ENCODE data around the gene DUS1L. TPM values are rescaled to one million over a fixed set of nuclear protein-coding genes. Genes with fewer than 3 reads are reported as not detected.
A peak's percentile ranks its signal among the peaks of the same experiment; 100 is the strongest.

Gene DUS1L
- total RNA-seq, 1 experiment from 2014 or later: 176 TPM

- TF ChIP-seq POLR2AphosphoS5 (IDR thresholded peaks at IDR 0.05; ENCODE audit: low read depth, low read length) (0 out of 2 replicates have a peak, but pooled peaks have one; percentile 9), EZH2phosphoT487 (IDR thresholded peaks at IDR 0.05; ENCODE audit: borderline replicate concordance) (no peak)
- H2AFZ ChIP-seq (ENCODE audit: low read depth, low read length, poor library complexity, severe bottlenecking): no peak overlapping the region
- ATAC-seq: no peak
- no peaks in the 10 kb centered on the region for H3K9me3 ChIP-seq (ENCODE audit: control insufficient read depth in 1 of 2, insufficient read depth in 1 of 2, low read depth in 1 of 2, low read length in 2 of 2)
- intact Hi-C loops (cut with micrococcal nuclease): no loop called here
- no peaks in the 10 kb centered on the region for H3K4me1 ChIP-seq (ENCODE audit: control insufficient read depth in 1 of 2, insufficient read depth in 2 of 2, low read length in 2 of 2)
- CTCF ChIA-PET: no interaction called here
- peaks cover 76 to 99% of the 10 kb centered on the region in 2 experiments for H3K36me3 ChIP-seq (ENCODE audit: control insufficient read depth in 1 of 2, insufficient read depth in 2 of 2, low read length in 2 of 2)
- no peaks in the 10 kb centered on the region for H3K9me2 ChIP-seq (ENCODE audit: insufficient read depth)
- no TSS peak for BruUV-seq (replicated peaks)
- no peak overlapping the region for H3K4me2 ChIP-seq (ENCODE audit: low read length)
- RAD21 ChIA-PET (ENCODE audit: low non-redundant PET in 1 of 2, low total read pairs in 2 of 2, uncharacterized antibody in 2 of 2, unreplicated experiment in 2 of 2): no interaction called here
- no peaks in the 10 kb centered on the region for H3K27me3 ChIP-seq (ENCODE audit: insufficient read depth, low read length)
- DNase-seq (ENCODE audit: low read depth, low spot score): no peak
- no peak overlapping the region for H3K9ac ChIP-seq (ENCODE audit: low read length)
- no peak overlapping the region for H3K4me3 ChIP-seq (replicated peaks in 1 of 2; ENCODE audit: low read depth in 1 of 2, low read length in 2 of 2)
- H3K27ac ChIP-seq (ENCODE audit: low read depth, low read length): no peak overlapping the region; the same call in 1 of the 2 replicates
- peaks cover 58% of the 10 kb centered on the region for H3K79me2 ChIP-seq (ENCODE audit: insufficient read depth, low read length)
- POLR2A ChIA-PET: no interaction called here
- H4K20me1 ChIP-seq (ENCODE audit: insufficient read depth): no peaks in the 10 kb centered on the region
Observed at GRCh38 chr17:82085931-82086764, 20.5 kb upstream of the DUS1L start.

DNA sequence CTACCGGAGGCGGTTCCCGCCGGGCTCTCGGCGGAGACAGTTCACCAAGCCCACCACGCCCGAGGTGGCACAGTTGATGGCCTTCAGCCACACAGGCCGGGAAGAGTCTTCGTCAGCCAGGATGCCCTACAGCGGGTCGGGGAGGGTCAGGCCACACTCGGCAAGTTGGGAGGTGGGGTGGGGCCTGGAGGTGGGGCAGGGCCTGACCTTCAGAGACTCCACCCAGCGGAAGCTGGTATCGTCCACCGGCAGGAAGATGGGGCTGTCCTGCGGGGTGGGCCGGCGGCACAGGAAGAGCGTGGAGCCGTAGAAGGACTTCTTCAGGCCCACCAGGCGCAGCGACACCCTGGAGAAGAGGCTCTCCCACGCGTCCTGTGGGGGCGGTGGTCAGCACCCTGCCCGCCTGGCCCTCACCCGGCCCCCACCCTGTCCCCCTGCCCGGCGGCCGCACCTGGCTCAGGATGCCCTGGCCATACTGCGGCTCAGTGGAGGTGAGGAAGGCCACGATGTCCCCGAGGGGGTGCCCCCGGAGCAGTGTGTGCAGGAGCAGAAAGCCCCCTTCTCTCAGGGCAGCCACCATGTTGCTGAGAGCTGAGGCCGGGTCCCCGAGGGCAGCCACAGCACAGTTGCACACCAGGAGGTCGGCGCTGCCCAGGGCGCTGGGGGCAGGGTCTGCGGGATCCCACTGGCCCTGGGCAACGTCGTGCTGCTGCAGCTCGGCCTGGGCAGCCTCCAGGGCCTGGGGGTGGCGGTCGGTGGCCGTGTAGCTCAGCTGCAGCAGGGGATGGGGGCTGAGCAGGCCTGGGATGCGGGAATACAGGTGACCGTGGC lies 19.6 kb upstream of the DUS1L start:
- Histone ChIP-seq H3K79me2 (ENCODE audit: insufficient read depth, low read length) (peaks cover 49% of the 10 kb centered on the region; the same call in 1 of the 2 replicates), H4K20me1 (ENCODE audit: insufficient read depth) (no peaks in the 10 kb centered on the region), H3K4me3 (replicated peaks in 1 of 2; ENCODE audit: low read depth in 1 of 2, low read length in 2 of 2) (no peak overlapping the region), H3K27me3 (ENCODE audit: insufficient read depth, low read length) (no peaks in the 10 kb centered on the region), H3K9ac (ENCODE audit: low read length) (no peak overlapping the region), H3K36me3 (ENCODE audit: control insufficient read depth in 1 of 2, insufficient read depth in 2 of 2, low read length in 2 of 2) (peaks cover 75 to 99% of the 10 kb centered on the region in 2 experiments), H2AFZ (ENCODE audit: low read depth, low read length, poor library complexity, severe bottlenecking) (no peak overlapping the region), H3K9me2 (ENCODE audit: insufficient read depth) (no peaks in the 10 kb centered on the region), H3K4me1 (ENCODE audit: control insufficient read depth in 1 of 2, insufficient read depth in 2 of 2, low read length in 2 of 2) (no peaks in the 10 kb centered on the region), H3K4me2 (ENCODE audit: low read length) (no peak overlapping the region), H3K9me3 (ENCODE audit: control insufficient read depth in 1 of 2, insufficient read depth in 1 of 2, low read depth in 1 of 2, low read length in 2 of 2) (no peaks in the 10 kb centered on the region), H3K27ac (ENCODE audit: low read depth, low read length) (no peak overlapping the region; the same call in 1 of the 2 replicates)
- ChIA-PET RAD21 (ENCODE audit: low non-redundant PET in 1 of 2, low total read pairs in 2 of 2, uncharacterized antibody in 2 of 2, unreplicated experiment in 2 of 2) (no interaction called here), CTCF (no interaction called here), POLR2A (no interaction called here)
- TF ChIP-seq EZH2 (IDR thresholded peaks at IDR 0.05) (no peak), YY1 (IDR thresholded peaks at IDR 0.05; ENCODE audit: extremely low read depth, insufficient replicate concordance, low read depth, low read length) (no peak), POLR2AphosphoS5 (IDR thresholded peaks at IDR 0.05; ENCODE audit: low read depth, low read length) (no peak), SRF (IDR thresholded peaks at IDR 0.05; ENCODE audit: low read depth) (no peak), ZFX (IDR thresholded peaks at IDR 0.05) (no peak), MAX (IDR thresholded peaks at IDR 0.05) (no peak), RAD21 (IDR thresholded peaks at IDR 0.05; ENCODE audit: low read depth) (no peak)
- TF ChIP-seq, protein P1, sequence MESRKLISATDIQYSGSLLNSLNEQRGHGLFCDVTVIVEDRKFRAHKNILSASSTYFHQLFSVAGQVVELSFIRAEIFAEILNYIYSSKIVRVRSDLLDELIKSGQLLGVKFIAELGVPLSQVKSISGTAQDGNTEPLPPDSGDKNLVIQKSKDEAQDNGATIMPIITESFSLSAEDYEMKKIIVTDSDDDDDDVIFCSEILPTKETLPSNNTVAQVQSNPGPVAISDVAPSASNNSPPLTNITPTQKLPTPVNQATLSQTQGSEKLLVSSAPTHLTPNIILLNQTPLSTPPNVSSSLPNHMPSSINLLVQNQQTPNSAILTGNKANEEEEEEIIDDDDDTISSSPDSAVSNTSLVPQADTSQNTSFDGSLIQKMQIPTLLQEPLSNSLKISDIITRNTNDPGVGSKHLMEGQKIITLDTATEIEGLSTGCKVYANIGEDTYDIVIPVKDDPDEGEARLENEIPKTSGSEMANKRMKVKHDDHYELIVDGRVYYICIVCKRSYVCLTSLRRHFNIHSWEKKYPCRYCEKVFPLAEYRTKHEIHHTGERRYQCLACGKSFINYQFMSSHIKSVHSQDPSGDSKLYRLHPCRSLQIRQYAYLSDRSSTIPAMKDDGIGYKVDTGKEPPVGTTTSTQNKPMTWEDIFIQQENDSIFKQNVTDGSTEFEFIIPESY (IDR thresholded peaks at IDR 0.05; ENCODE audit: extremely low read depth, insufficient replicate concordance, low read length): no peak
- TF ChIP-seq, protein P2, sequence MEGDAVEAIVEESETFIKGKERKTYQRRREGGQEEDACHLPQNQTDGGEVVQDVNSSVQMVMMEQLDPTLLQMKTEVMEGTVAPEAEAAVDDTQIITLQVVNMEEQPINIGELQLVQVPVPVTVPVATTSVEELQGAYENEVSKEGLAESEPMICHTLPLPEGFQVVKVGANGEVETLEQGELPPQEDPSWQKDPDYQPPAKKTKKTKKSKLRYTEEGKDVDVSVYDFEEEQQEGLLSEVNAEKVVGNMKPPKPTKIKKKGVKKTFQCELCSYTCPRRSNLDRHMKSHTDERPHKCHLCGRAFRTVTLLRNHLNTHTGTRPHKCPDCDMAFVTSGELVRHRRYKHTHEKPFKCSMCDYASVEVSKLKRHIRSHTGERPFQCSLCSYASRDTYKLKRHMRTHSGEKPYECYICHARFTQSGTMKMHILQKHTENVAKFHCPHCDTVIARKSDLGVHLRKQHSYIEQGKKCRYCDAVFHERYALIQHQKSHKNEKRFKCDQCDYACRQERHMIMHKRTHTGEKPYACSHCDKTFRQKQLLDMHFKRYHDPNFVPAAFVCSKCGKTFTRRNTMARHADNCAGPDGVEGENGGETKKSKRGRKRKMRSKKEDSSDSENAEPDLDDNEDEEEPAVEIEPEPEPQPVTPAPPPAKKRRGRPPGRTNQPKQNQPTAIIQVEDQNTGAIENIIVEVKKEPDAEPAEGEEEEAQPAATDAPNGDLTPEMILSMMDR (IDR thresholded peaks at IDR 0.05 in 2 of 3, conservative IDR thresholded peaks at IDR 0.05 in 1 of 3; ENCODE audit: borderline replicate concordance in 1 of 3, insufficient read depth in 1 of 3, low read depth in 2 of 3, low read length in 2 of 3): no peak
- BruUV-seq (replicated peaks): no TSS peak
- DNase-seq (ENCODE audit: low read depth, low spot score) (no peak), ATAC-seq (no peak)
- intact Hi-C loops (cut with micrococcal nuclease): no loop called here
